ENCODE data around the gene CKAP2L.
A peak's percentile ranks its signal among the peaks of the same experiment; 100 is the strongest.

Gene CKAP2L

DNA sequence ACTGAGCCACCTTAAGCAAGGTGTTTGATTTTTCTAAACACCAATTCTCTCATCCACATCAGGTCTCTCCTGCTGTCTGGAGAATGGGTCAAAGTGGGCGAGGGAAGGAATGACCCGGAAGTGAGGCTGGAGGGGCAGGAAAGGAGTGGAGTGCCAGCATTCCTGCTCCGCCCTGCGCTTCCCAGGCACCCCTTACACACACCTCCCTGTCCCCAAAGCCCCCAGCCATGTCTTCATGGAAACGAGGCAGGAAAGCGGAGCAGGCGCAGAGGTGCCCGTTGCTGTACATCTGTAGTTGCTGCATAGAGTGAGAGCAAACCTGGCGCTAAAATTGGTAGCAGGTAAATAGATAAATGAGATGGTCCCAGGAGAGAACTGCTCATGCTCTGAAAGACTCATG is 70.8 kb downstream of the CKAP2L start:
- H3K4me3 ChIP-seq (ENCODE audit: low read length): no peak overlapping the region
- no peak overlapping the region for H2AFZ ChIP-seq (ENCODE audit: low read length)
- no peaks in the 10 kb centered on the region for H3K36me3 ChIP-seq (replicated peaks; ENCODE audit: insufficient read depth, low read length)
- TF ChIP-seq EZH2phosphoT487 (IDR thresholded peaks at IDR 0.05; ENCODE audit: low read length) (no peak), EZH2 (optimal IDR thresholded peaks at IDR 0.05; ENCODE audit: low read depth, low read length) (no peak)
- TF ChIP-seq, protein P1, sequence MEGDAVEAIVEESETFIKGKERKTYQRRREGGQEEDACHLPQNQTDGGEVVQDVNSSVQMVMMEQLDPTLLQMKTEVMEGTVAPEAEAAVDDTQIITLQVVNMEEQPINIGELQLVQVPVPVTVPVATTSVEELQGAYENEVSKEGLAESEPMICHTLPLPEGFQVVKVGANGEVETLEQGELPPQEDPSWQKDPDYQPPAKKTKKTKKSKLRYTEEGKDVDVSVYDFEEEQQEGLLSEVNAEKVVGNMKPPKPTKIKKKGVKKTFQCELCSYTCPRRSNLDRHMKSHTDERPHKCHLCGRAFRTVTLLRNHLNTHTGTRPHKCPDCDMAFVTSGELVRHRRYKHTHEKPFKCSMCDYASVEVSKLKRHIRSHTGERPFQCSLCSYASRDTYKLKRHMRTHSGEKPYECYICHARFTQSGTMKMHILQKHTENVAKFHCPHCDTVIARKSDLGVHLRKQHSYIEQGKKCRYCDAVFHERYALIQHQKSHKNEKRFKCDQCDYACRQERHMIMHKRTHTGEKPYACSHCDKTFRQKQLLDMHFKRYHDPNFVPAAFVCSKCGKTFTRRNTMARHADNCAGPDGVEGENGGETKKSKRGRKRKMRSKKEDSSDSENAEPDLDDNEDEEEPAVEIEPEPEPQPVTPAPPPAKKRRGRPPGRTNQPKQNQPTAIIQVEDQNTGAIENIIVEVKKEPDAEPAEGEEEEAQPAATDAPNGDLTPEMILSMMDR (IDR thresholded peaks at IDR 0.05; ENCODE audit: low read length): no peak
- no peak overlapping the region for H3K4me2 ChIP-seq (ENCODE audit: low read depth, low read length)
- H3K9me3 ChIP-seq (replicated peaks; ENCODE audit: insufficient read depth, low read length): no peaks in the 10 kb centered on the region
- H3K79me2 ChIP-seq (ENCODE audit: low read length): no peaks in the 10 kb centered on the region
- DNase-seq: no peak
- H3K9ac ChIP-seq (ENCODE audit: low read length): no peak overlapping the region
- H4K20me1 ChIP-seq (ENCODE audit: insufficient read depth, low read length): no peaks in the 10 kb centered on the region
- H3K4me1 ChIP-seq (ENCODE audit: low read length): peaks cover 24% of the 10 kb centered on the region
- H3K27ac ChIP-seq (ENCODE audit: low read length): no peak overlapping the region
- H3K9me2 ChIP-seq (replicated peaks; ENCODE audit: insufficient read depth, low read length): no peaks in the 10 kb centered on the region
- no peaks in the 10 kb centered on the region for H3K27me3 ChIP-seq (replicated peaks; ENCODE audit: insufficient read depth, low read length)
- H3F3A ChIP-seq (ENCODE audit: insufficient read depth, low read length): peaks cover 16% of the 10 kb centered on the region

DNA sequence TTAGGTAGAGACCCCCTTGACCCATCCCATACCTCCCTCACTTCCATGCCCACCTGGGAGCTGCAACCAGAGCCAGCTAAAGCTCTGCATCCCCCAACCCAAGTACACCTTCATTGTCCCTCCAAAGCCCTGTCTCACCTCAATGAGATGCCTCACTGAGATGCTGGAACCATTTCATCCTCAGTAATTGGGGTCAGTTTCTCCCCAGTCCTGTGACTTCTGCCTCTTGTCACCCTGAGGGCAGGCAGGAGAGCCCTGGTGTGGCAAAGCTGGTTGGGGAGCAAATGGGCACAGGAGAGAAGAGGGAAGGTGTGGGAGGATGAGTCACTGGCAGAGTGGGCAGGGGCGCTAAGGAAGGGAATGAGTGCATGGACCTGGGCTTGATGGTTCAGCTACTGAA is 71.5 kb downstream of the CKAP2L start:
- H3K27me3 ChIP-seq (replicated peaks; ENCODE audit: insufficient read depth, low read length): no peaks in the 10 kb centered on the region
- H2AFZ ChIP-seq (ENCODE audit: low read length): peak overlapping the region; percentile 41
- no peaks in the 10 kb centered on the region for H3K79me2 ChIP-seq (ENCODE audit: low read length)
- peak overlapping the region; percentile 50; the same call in 1 of the 2 replicates for H3K27ac ChIP-seq (ENCODE audit: low read length)
- peaks cover 16% of the 10 kb centered on the region for H3F3A ChIP-seq (ENCODE audit: insufficient read depth, low read length)
- H3K9ac ChIP-seq (ENCODE audit: low read length): no peak overlapping the region
- no peaks in the 10 kb centered on the region for H3K9me2 ChIP-seq (replicated peaks; ENCODE audit: insufficient read depth, low read length)
- no peaks in the 10 kb centered on the region for H3K36me3 ChIP-seq (replicated peaks; ENCODE audit: insufficient read depth, low read length)
- TF ChIP-seq, protein P1 (IDR thresholded peaks at IDR 0.05; ENCODE audit: low read length): no peak
- TF ChIP-seq EZH2phosphoT487 (IDR thresholded peaks at IDR 0.05; ENCODE audit: low read length) (no peak), EZH2 (optimal IDR thresholded peaks at IDR 0.05; ENCODE audit: low read depth, low read length) (no peak)
- peak overlapping the region; percentile 39; the same call in 1 of the 2 replicates for H3K4me2 ChIP-seq (ENCODE audit: low read depth, low read length)
- H3K4me1 ChIP-seq (ENCODE audit: low read length): peaks cover 24% of the 10 kb centered on the region
- H3K9me3 ChIP-seq (replicated peaks; ENCODE audit: insufficient read depth, low read length): no peaks in the 10 kb centered on the region
- no peak for DNase-seq
- no peak overlapping the region for H3K4me3 ChIP-seq (ENCODE audit: low read length)
- no peaks in the 10 kb centered on the region for H4K20me1 ChIP-seq (ENCODE audit: insufficient read depth, low read length)

DNA sequence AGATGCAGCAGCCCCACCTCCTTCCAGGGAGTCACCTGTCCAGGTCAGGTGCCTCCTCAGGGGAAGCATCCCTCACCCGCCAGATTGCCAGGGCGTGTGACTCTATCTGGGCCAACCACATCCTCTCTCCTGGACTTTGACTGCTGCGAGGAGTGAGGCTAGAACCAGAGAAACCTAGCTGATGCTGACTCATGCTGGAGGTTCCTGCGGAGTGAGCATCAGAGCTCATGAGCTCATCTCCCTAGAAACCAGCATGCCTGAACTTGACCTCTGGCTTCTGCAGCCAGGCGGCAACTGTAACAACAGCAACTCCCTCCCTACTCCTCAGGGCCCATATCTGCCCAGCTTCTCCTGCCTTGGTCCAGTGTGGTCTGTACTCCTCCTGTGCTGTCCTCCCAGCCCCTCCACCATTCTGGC is 71.9 kb downstream of the CKAP2L start:
- Histone ChIP-seq H3K4me1 (ENCODE audit: low read length) (peaks cover 24% of the 10 kb centered on the region), H3K27me3 (replicated peaks; ENCODE audit: insufficient read depth, low read length) (no peaks in the 10 kb centered on the region), H3K36me3 (replicated peaks; ENCODE audit: insufficient read depth, low read length) (no peaks in the 10 kb centered on the region), H3K9me3 (replicated peaks; ENCODE audit: insufficient read depth, low read length) (no peaks in the 10 kb centered on the region), H3K79me2 (ENCODE audit: low read length) (no peaks in the 10 kb centered on the region), H4K20me1 (ENCODE audit: insufficient read depth, low read length) (no peaks in the 10 kb centered on the region), H3K4me3 (ENCODE audit: low read length) (no peak overlapping the region), H3K4me2 (ENCODE audit: low read depth, low read length) (peak overlapping the region; percentile 39; the same call in 1 of the 2 replicates), H3K27ac (ENCODE audit: low read length) (peak overlapping the region; percentile 50; the same call in 1 of the 2 replicates), H3F3A (ENCODE audit: insufficient read depth, low read length) (peaks cover 16% of the 10 kb centered on the region), H3K9me2 (replicated peaks; ENCODE audit: insufficient read depth, low read length) (no peaks in the 10 kb centered on the region), H3K9ac (ENCODE audit: low read length) (no peak overlapping the region), H2AFZ (ENCODE audit: low read length) (peak overlapping the region; percentile 41)
- DNase-seq: peak; percentile 89
- no peak for TF ChIP-seq EZH2phosphoT487 (IDR thresholded peaks at IDR 0.05; ENCODE audit: low read length)
- TF ChIP-seq, protein P1 (IDR thresholded peaks at IDR 0.05; ENCODE audit: low read length): no peak
- no peak for TF ChIP-seq EZH2 (optimal IDR thresholded peaks at IDR 0.05; ENCODE audit: low read depth, low read length)

All from MM.1S (cell line).